ENCODE results near the gene ARMC2.

GRCh38 chr6:108872141-108872557 lies 23.9 kb downstream of the ARMC2 start:
- TF ChIP-seq POLR2AphosphoS5 (IDR thresholded peaks at IDR 0.05) (no peak), CTCF (IDR thresholded peaks at IDR 0.05) (no peak), POLR2A (IDR thresholded peaks at IDR 0.05) (no peak), EP300 (IDR thresholded peaks at IDR 0.05) (no peak)
